Daoy (cell line): Measurements from ENCODE around the gene PTGFR. TPM values are rescaled to one million over a fixed set of nuclear protein-coding genes. Genes with fewer than 3 reads are reported as not detected.

ENCODE experiments used
- DNase-seq: peaks from one replicate; pipeline ENCODE4 v3.0.0-alpha.2; 2015; ENCODE audit warnings: low read depth
- total RNA-seq: library from RNA; depleted of rRNA; stranded (reverse); fragments of >200 nt; shearing (Covaris generic); gene quantifications from 2 replicates; pipeline ENCODE4 v1.2.3, GENCODE V29; 2014; rRNA removed

PTGFR gene
- total RNA-seq = 1.8 and 2.9 TPM in 2 replicates

- peak; percentile 66 for DNase-seq
Observed at GRCh38 chr1:78490861-78491450, at the start of gene PTGFR. Gene PTGFR (plus strand): TSS chr1:78490974. CDS start chr1:78492744, 1,770 bp downstream.

DNA sequence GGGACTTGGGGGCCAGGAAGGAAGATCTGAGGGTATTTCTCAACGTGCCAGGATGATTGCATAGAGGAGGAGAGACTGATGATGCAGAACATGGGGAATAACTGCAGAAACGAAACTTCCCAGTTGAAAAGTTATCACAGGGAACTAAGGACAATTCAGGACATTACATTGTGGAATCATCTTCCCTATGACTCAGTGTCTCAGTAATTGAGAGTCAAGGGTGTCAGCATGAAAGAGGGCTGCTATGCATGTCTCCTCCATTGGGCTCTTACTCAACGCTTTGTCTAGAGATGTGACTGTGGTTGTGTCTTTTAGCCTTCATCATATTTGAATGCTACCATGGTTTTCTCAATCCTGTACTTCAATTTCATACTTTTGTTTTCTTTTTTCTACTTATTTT, 48.9 kb upstream of the PTGFR start:
- DNase-seq = peak; percentile 19

- DNase-seq = no peak
Observed at GRCh38 chr1:78447086-78447485, 43.7 kb upstream of the PTGFR start.

- DNase-seq = no peak
Observed at GRCh38 chr1:78464449-78464891, 26.3 kb upstream of the PTGFR start.

GRCh38 chr1:78465143-78465542, 25.6 kb upstream of the PTGFR start:
- no peak for DNase-seq

- no peak for DNase-seq
Observed at GRCh38 chr1:78468521-78468920, 22.3 kb upstream of the PTGFR start.

DNA sequence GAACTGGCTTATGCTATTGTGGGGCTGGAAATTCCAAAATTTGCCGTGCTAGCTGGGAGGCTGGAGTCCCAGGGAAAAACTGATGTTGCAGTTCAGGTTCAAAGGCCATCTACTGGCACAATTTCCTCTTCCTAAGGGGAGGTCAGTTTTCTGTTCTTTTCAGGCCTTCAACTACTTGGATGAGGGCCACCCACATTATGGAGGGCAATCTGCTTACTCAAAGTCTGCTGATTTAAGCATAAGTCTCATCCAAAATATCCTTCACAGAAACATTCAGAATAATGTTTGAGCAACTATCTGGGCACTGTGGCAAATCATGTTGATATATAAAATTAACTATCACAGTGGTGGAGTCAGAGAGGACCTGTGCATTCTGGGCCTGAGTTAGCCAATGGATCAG, 21.2 kb upstream of the PTGFR start:
- no peak for DNase-seq

- no peak for DNase-seq
Observed at GRCh38 chr1:78471890-78472620, 18.7 kb upstream of the PTGFR start.

GRCh38 chr1:78472851-78473496, 17.8 kb upstream of the PTGFR start:
- DNase-seq = no peak

DNA sequence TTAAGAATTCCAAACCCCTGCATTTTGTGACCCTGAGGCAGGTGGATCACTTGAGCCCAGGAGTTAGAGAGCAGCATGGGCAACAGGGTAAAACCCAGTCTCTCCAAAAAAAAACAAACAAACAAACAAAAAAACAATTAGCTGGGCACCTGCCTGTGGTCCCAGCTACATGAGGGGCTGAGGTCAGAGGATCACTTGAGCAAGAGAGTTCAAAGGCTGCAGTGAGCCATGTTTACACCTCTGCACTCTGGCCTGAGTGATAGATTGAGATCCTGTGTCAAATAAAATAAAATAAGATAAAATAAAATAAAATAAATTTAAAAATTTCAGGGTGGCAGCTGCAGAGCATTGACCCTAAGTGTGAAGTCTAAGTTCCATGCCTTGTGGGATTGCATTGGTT, 16.7 kb upstream of the PTGFR start:
- DNase-seq = no peak

DNA sequence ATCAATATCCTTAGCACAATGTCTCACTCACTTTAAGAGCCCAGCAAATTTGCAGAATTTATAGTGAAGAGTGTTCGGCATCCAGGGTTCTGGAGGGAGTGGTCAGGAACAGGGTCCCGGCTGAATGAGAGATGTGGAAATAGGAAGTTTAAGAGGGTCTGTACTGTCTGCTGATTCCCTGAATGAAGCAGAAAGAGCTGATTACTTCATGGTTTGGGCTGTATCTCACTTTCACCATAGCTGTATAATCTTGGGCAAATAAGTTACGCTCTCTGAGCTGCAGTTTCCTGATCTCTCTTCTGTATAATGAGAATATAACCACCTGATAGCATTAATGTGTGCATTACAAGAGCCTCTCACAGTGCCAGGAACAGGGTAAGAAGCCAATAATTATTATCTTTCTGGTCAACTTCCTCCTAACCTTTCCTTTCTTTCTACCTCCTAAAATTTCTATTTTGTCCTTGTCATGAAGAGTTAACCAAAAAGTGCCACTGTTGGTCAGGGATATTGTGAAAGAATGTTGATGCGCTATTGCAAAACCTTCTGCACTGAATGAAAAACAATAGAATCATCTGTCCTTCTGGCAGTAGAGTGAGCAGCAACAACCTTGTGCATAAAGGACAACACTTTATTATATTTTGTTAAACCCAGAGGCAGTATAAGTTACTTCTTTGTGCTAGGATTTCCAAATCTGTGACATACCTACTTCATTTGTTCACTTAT, 14.7 kb upstream of the PTGFR start:
- no peak for DNase-seq

- peak; percentile 49 for DNase-seq
Observed at GRCh38 chr1:78483903-78484302, 6.9 kb upstream of the PTGFR start.

DNA sequence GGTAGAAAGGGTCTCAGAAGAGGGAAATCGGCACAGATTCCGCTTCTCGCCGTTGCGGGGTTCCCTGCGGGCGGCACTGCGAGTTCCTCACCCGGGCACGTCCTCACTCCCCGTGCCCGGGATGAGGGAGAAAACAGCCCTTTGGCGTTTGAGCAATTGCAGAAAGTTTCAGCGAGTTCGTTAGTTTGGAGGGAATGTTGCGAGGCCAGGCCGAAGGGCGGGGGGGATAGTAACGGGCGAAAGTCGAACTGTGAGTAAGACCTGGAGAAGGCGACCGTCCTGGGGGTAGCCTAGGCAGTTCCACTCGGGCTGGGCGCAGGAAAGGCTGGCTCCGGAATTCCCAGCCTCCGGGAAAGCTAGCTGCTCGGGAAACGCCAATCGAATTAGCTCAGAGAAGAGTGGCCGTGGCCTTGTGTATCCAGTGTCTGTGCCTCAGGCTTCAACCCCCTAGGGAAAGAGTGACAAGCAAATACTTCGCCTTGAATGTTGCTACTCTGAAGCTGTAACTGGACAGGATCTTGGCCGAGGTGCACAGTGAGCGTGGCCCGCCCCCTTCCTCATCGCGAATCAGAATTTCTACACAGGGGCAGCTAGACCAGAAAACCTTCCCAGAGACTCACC, 787 bp downstream of the PTGFR start:
- peak; percentile 73 for DNase-seq

- DNase-seq = peak; percentile 42
Observed at GRCh38 chr1:78492386-78492950, 1.7 kb downstream of the PTGFR start.

- no peak for DNase-seq
Observed at GRCh38 chr1:78493451-78493850, 2.7 kb downstream of the PTGFR start.

GRCh38 chr1:78497201-78497600, 6.4 kb downstream of the PTGFR start:
- peak; percentile 19 for DNase-seq

DNA sequence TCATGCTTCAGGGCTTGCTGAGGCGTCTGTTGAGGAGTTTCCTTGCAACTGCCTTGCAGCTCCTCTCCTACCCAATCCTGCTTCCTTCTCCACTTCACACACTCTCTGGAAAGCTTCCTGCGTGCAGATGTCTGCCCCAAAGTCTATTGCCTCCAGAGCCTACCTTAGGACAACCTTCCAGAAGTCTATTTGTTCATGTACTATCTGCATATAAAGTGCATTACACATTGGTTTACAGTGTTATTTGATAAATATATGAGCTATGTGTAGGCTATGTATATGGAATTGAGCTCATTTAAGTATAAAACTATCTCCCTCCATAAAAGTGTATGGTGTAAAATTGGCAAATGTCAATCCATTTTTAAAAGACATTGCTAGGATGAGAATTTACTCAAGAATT, 9.8 kb downstream of the PTGFR start:
- no peak for DNase-seq

DNA sequence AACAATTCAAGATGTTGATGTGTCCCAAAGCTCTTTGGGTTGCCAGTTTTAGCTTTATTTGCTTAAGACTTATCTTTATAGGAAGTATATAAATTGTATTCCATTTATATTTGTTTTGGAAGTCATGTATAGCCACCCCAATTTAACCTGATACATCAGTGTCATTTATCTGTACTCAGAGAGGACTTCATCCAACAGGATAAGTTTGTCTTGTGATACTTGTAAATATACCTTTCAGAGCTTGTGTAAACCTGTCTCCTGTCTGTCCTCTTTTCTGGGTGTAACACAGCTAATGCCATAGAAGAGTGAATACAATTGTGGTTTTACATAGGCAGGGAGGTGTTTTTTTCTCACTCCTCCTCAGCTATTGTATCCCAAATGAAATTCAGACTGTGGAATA, 10.4 kb downstream of the PTGFR start:
- no peak for DNase-seq

- no peak for DNase-seq
Observed at GRCh38 chr1:78511334-78511733, 20.6 kb downstream of the PTGFR start.

DNA sequence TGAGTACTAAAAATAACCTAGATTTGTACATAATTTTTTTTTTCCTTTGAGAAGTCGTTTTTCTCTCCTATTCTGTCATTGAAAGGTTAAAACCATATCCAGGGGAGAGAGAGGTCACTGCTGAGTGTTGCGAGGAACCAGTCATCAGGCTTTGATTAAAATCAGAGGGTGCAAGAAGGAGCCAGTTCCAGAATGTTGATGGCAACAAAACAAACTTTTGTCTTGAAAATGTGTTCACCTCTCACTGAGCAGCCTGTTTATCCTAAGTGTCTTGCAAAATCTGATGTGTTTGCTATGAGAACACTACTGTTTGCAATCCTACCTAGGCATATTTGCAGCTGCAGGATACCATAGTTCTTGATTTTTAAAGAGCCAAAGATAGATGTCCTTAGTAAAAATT, 25.9 kb downstream of the PTGFR start:
- no peak for DNase-seq

DNA sequence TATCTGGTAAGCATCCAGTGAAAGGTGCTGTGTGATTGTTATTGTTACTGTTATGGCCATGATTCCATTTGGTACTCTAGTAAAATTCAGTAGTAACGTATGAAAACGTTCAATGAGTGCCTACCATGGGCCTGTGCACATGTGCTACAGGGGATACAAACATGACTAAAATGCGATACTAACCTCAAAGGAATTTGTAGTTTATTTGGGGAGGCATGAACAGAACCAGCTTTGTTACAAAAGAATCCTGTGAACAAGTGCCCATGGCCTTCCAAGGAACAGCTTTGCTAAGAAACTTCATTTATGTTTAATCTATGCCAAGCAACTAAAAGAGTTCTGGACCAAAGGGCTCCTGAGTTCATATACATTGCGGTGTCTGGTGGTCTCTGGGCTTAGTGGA, 28.7 kb downstream of the PTGFR start:
- DNase-seq = no peak

GRCh38 chr1:78520216-78520615, 29.4 kb downstream of the PTGFR start:
- no peak for DNase-seq
